Fibroblast of pulmonary artery (primary cell): ENCODE results near the gene CUX1.

ENCODE experiments used
- DNase-seq: peaks from one replicate; pipeline ENCODE4 v3.0.0-alpha.2; 2010; ENCODE audit warnings: low read depth
- H3K4me3 ChIP-seq: replicated peaks from 2 replicates; pipeline ENCODE4 v1.5.1; 2011; ENCODE audit warnings: low read depth, mild to moderate bottlenecking, control low read depth, low read length, moderate library complexity
- TF ChIP-seq, protein P1 (sequence below): IDR thresholded peaks from 2 replicates; pipeline ENCODE4 v1.5.1; 2011; ENCODE audit warnings: mild to moderate bottlenecking, control low read depth, low read length, inconsistent platforms; ENCODE audit errors: missing control alignments

Gene CUX1

DNA sequence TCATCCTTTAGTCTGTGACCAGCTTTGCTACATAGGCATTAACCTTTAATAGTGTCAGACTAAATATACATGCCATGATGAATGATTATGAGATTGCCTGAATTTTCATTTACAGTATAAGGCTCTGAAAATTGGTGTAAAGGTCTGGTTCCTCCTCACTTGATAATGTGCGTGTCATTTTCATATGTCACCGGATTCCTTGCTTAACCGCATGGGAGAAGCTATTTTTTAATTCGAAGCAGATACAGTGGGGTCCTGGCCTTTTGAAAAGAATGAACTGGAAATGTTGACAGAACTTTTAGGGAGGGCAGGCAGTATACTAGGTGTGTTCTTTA, 276.9 kb downstream of the CUX1 start:
- TF ChIP-seq, protein P1, sequence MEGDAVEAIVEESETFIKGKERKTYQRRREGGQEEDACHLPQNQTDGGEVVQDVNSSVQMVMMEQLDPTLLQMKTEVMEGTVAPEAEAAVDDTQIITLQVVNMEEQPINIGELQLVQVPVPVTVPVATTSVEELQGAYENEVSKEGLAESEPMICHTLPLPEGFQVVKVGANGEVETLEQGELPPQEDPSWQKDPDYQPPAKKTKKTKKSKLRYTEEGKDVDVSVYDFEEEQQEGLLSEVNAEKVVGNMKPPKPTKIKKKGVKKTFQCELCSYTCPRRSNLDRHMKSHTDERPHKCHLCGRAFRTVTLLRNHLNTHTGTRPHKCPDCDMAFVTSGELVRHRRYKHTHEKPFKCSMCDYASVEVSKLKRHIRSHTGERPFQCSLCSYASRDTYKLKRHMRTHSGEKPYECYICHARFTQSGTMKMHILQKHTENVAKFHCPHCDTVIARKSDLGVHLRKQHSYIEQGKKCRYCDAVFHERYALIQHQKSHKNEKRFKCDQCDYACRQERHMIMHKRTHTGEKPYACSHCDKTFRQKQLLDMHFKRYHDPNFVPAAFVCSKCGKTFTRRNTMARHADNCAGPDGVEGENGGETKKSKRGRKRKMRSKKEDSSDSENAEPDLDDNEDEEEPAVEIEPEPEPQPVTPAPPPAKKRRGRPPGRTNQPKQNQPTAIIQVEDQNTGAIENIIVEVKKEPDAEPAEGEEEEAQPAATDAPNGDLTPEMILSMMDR, result no peak
- H3K4me3 ChIP-seq, result no peak overlapping the region

DNA sequence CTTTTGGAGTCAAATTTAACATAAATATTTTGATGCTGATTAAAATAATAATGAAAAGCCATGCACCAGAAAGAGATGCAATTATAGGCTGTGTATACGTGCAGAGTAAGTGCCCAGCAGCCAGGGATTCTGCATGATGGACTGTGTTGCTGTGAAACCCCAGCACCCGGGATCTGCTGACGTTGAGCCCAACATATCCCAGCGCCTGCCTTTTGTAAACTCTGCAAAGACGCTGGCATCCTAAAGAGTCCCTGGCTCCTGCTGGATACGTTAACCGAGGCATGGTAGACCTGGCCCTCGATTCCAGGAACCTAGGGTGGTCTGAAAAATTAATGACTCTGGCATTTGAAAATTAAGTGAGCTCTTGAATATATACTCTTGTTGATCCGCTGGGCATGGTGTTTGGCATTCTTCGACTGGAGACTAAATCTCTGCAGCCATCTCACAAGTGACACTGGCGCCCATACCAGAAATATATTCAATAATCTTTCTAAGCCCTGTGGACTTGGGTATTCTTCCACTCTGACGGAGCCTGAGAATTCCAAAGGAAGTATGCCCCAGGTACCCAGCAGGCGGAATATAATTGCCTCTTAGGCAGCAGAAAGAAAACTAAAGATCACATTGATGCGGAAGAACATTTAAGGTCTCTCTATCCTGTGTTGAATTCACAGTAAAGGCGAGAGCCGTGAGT, 278.0 kb downstream of the CUX1 start:
- no peak for DNase-seq
- TF ChIP-seq, protein P1, result no peak
- H3K4me3 ChIP-seq, result no peak overlapping the region

More for the DNA sequence above, 276.9 kb downstream of the CUX1 start:
- no peak for DNase-seq

DNA sequence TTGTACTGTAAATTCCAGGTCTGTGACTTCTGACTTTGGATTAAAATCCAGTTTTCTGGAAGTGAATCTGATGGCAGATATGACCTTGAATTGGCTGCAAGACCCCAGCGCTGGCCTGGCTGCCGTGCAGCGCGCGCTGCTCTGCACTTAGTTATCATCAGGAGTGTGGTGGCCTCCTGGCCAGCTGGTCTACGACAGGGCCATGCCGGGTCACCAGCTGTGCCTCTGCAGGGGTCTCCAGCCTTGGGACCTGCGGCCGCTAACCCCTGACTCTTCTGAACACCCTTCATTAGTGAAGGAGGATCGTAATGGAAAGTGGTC, 278.5 kb downstream of the CUX1 start:
- DNase-seq, result no peak
- no peak overlapping the region for H3K4me3 ChIP-seq
- TF ChIP-seq, protein P1, result no peak

DNA sequence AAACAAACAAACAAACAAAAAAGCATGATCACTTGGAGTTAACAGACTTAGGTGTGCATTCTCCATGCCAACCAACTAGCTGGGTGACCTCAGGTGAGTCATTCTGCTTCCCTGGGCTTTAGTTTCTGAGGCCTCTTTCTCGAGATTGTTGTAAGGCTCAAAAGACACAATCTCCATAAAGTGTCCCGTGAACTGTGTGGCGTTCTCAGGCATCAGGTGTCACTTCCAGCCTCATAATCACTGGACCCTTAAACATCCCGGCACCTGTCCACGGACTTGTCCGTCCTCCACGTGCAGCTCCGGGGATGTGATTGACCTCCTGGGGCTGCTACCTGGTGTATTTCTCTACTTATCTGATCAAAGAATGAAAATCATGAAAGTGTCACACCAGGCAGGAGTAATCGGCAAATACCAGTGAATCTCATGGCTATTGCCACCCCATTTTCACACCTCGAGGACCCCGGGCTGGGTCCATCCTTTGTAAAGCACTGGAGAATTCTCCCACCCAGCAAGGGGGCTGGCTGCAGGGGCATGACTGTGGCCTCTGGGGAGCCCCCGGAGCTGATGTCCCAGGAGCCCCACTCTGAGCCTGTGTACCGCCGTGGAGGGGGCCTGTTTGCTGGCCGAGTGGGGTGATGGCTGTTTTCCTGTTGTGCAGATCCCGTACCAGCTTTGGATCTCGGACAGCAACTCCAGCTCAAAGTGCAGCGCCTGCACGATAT, 279.4 kb downstream of the CUX1 start:
- no peak for DNase-seq
- no peak overlapping the region for H3K4me3 ChIP-seq
- TF ChIP-seq, protein P1, result no peak

DNA sequence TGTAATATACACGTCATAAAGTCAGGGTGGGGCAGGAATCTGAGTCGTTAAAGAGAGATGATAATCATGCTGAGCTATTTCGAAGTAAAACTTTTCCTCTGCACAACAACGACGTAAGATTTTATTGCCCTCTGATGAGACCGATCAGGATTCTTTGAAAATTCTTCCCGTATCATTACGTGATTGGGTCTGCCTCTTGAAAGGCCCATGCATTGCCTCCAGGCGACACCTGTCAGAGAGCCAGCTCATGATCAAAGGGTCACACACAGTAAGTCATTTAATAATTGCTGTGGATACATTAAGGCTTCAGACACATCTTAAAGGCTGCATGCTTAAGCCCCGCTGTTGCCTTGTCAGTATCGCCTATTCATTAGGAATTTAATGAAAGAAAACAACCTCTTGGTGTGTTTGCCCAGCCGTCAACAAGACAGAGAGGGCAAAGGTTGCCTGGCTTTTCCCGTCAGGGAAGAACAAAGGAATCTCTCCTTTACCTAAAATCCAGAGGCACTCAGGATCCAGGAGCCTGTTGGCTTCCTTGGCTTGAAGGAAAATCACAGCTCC, 280.3 kb downstream of the CUX1 start:
- no peak overlapping the region for H3K4me3 ChIP-seq
- no peak for DNase-seq
- TF ChIP-seq, protein P1, result no peak

DNA sequence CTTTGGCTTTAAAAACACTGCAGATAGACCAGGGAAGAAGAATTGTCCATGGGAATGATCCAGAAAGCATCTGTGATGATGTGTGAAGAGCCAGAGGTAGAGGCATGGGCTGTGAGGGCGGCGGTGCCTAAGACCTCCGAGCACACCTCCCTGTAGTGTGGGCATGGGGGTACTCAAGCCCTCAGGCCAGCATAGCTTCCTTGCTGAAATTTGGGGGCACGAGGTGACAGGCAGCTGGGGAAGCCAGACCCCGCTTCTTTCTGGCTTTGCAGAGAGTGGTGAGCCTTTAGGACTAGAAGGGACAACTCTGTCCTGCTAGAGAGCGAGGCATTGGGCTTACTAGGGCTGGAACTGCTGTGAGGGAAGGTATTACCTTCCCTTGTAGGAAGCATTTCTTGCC, 281.6 kb downstream of the CUX1 start:
- DNase-seq, result no peak
- TF ChIP-seq, protein P1, result no peak
- H3K4me3 ChIP-seq, result no peak overlapping the region

DNA sequence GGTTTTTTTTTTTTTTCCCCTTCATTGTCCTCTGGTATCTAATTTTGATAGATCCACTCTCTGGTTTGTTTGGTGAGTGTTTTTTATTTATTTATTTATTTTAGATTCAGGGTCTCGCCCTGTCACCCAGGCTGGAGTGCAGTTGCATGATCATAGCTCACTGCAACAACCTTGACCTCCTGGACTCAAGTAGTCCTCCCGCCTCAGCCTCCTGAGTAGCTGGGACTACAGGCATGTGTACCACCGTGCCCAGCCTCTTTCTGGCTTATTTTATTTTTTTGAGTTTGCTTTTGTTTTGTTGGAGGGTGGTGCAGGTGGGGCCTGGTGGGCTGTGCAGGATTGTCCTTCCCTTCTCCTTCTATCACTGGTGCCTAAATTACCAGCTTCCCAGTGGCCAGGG, 282.0 kb downstream of the CUX1 start:
- TF ChIP-seq, protein P1, result no peak
- no peak overlapping the region for H3K4me3 ChIP-seq
- no peak for DNase-seq
